ENCODE results near the gene PSMB10.
A peak's percentile ranks its signal among the peaks of the same experiment; 100 is the strongest.
"Not testable (repeated sequence)": the region's sequence is repeated elsewhere in the genome, so short reads cannot be mapped to it uniquely, and the experiment has no call there.

Gene PSMB10

GRCh38 chr16:67936124-67936879 lies at the start of gene PSMB10:
Gene PSMB10, minus strand, starts transcription at chr16:67936850. Its CDS starts 101 bp downstream, at chr16:67936749.
- DNase-seq (ENCODE audit: low read depth in 4 of 4, low spot score in 1 of 4), result peak in 2 of 4 experiments; percentile 41 to 60

DNA sequence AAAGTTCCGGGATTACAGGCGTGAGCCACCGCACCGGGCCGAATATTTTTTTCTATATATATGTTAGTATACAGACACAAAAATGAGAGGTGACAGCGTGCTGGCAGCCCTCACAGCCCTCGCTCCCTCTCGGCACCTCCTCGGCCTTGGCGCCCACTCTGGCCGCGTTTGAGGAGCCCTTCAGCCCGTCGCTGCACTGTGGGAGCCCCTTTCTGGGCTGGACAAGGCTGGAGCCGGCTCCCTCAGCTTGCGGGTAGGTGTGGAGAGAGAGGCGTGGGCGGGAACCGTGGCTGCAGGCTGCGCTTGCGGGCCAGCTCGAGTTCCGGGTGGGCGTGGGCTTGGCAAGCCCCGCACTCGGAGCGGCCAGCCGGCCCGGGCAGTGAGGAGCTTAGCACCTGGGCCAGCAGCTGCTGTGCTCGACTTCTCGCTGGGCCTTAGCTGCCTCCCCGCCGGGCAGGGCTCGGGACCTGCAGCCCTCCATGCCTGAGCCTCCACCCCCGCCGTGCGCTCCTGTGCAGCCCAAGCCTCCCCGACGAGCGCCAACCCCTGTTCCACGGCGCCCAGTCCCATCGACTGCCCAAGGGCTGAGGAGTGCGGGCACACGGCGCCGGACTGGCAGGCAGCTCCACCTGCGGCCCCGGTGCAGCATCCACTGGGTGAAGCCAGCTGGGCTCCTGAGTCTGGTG lies 45.5 kb upstream of the PSMB10 start:
- no peak for DNase-seq (ENCODE audit: low read depth in 4 of 4, low spot score in 1 of 4)

GRCh38 chr16:67979955-67980678 lies 43.5 kb upstream of the PSMB10 start, which contains the start of gene DPEP3:
Gene DPEP3, minus strand, starts transcription at chr16:67980499. Its CDS starts 119 bp downstream, at chr16:67980380.
- no peak for DNase-seq (ENCODE audit: low read depth in 4 of 4, low spot score in 1 of 4)

DNA sequence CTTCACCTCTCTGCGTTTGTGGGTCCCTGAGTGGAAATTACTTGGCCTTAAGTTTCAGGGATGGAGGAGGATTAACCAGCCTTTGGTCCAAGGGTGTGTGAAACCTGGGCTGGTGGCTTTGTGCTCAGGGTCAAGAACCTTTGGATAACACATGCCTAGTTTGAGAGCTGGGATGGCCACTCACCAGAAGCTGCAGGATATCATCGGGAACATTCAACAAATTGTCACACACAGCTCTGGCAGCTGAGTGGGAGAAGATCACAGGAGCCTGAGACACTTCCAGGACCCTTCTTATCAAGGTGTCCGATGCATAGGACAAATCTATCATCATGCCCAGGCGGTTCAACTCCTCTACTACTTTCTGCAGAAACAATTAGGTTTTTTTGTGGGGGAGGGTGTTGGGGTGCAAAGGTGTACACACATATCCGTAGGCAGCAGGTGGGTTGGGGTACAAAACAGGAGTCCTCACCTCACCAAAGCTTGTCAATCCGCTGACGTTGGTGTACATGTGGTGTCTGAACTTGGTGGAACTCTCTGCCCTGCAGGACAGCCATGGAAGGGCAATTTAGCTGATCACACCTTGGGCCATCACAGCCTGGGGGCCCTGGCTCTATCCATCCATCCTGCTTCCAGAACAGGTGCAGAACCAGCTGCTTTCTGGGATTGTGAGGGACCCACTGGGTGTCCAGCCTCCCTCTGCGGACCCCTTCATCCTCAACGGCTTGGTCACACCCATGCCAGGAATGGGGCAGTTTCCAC lies 41.0 kb upstream of the PSMB10 start:
- no peak for DNase-seq (ENCODE audit: low read depth in 4 of 4, low spot score in 1 of 4)

GRCh38 chr16:67977005-67977404 lies 40.4 kb upstream of the PSMB10 start:
- DNase-seq (ENCODE audit: low read depth in 4 of 4, low spot score in 1 of 4), result no peak

GRCh38 chr16:67976205-67976604 lies 39.6 kb upstream of the PSMB10 start:
- no peak for DNase-seq (ENCODE audit: low read depth in 4 of 4, low spot score in 1 of 4)

DNA sequence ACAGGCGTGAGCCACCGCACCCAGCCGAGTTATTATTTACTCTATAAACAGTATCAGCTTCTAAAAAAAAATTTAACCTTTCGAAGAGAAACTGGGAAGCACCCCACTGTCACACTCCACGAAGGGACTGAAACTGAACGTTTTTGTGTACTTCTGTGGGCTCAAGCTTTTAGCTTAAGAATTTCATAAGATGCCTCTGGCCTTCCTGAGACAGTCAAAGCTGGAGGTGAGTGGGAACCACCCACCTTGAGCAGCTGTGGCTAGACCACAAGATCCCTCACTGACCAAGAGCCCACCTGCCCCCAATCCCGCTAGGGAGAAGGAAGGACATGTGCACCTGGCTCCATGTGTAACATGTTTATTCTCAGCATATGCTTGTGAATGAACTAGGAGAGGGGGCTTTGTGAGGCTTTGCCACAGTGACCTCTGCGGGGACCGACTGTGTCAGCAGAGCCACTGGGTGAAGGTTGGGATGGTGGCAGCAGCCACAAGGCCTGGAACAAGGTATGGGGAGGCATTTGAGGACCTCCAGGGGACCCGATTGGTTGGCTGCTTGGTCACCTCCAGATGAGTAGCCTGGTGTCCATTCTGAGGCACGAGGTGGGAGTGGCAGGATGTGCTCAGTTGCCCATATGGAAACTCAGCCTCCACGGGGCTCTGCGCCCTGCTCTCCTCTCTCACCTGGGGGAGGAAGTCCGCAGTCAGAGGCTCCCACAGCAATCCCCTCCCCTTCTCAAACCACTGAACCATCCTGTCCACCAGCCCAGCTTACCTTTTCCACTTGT lies 38.9 kb upstream of the PSMB10 start:
- no peak for DNase-seq (ENCODE audit: low read depth in 4 of 4, low spot score in 1 of 4)

DNA sequence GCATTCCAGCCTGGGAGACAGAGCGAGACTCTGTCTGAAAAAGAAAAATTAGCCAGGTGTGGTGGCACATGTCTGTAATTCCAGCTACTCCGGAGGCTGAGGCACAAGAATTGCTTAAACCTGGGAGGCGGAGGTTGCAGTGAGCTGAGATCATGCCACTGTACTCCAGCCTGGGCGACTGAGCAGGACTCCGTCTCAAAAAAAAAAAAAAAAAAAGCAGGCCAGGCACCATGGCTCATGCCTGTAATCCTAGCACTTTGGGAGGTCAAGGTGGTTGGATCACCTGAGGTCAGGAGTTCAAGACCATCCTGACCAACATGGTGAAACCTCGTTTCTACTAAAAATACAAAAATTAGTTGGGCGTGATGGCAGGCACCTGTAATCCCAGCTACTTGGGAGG lies 35.6 kb upstream of the PSMB10 start:
- not testable (repeated sequence) for DNase-seq (ENCODE audit: low read depth in 4 of 4, low spot score in 1 of 4)

- DNase-seq (ENCODE audit: low read depth in 4 of 4, low spot score in 1 of 4), result no peak
Measured at GRCh38 chr16:67971111-67971510, 34.5 kb upstream of the PSMB10 start.

- DNase-seq (ENCODE audit: low read depth in 4 of 4, low spot score in 1 of 4), result no peak
Measured at GRCh38 chr16:67969254-67970039, 32.8 kb upstream of the PSMB10 start.

- peak; percentile 64 to 91 (median 74) for DNase-seq (ENCODE audit: low read depth in 4 of 4, low spot score in 1 of 4)
Measured at GRCh38 chr16:67968400-67969253, 32.0 kb upstream of the PSMB10 start, which contains the start of gene SLC12A4. Gene SLC12A4, minus strand, starts transcription at chr16:67968637. Its CDS starts 84 bp downstream, at chr16:67968553.

- DNase-seq (ENCODE audit: low read depth in 4 of 4, low spot score in 1 of 4), result peak in 1 of 4 experiments; percentile 26
Measured at GRCh38 chr16:67967958-67968399, 31.3 kb upstream of the PSMB10 start.

- DNase-seq (ENCODE audit: low read depth in 4 of 4, low spot score in 1 of 4), result no peak
Measured at GRCh38 chr16:67967183-67967957, 30.7 kb upstream of the PSMB10 start.

DNA sequence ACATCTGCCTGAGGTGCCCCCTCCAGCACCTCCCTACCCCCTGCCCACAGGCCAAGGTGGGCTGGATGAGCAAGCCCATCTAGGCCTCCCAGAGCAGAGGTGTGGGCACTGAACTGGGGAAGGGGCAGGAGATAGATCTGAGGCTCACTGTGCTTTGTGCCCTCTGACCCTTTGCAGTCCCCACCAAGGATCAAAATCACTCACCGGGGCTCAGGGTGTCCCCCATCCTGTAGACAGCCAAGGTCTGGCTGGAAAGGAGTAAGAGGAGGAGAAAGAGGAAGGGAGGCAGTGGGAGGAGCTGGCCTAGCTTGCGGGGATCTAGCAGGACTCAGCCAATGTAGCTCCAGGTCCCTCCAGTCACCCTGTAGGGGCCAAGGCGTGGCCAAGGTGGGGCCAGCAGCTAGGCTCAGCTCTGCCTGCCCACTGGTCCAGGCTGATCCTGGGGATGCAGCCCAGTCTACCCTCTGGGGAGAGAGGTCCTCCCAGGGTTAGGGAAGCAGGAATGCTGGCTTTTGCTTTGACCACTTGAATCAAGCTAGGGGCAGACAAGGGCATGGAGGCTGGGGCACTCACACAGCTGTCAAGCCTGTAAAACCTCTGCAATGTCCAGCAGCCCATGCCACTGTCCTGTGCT lies 30.0 kb upstream of the PSMB10 start:
- no peak for DNase-seq (ENCODE audit: low read depth in 4 of 4, low spot score in 1 of 4)

DNA sequence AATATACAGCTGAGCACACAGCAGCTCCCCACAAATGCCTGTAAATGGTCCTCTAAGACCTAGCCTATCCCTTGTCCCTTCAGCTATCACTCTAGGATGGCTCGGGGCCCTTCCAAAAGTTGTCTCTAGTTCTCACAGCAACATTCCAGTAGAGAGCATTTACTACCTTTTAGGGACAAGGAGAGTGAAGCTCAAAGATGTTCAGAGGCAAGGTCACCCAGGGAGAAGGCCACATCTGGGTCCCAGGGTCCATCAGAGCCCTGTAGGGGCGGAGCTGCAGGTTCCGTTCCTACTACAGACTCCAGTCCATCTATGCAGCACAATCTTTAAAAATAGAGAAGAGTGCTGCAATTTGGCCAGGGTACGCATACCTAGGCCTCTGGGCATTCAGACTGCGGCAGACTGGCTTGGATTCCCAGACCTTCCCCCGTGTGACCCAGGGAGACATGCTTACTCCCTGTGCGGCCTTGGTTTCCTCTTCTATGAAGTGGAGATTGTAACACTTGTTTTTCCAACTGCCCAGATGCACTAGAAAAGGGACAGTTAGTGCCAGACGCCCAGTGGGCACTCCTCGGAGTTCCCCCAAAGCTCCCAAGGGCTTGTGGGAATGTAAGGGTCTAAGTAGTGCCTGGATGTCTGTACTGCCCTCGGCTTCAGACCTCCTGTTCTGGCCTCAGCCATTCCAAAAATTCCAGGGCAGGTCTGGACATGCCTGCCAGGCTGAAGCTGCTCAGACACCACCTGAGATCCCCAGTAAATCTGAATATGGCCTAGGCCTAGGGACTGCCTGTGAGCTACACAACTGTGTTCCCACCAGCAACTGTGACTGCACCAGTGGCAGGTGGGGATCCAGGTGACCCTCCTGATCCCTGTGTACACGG lies 29.3 kb upstream of the PSMB10 start:
- no peak for DNase-seq (ENCODE audit: low read depth in 4 of 4, low spot score in 1 of 4)

GRCh38 chr16:67964477-67965131 lies 28.0 kb upstream of the PSMB10 start:
- no peak for DNase-seq (ENCODE audit: low read depth in 4 of 4, low spot score in 1 of 4)
